Smooth muscle cell (in vitro differentiated cells): ENCODE results near the gene LRRC57. TPM values are rescaled to one million over a fixed set of nuclear protein-coding genes. Genes with fewer than 3 reads are reported as not detected.
A peak's percentile ranks its signal among the peaks of the same experiment; 100 is the strongest.

ENCODE experiments used
- DNase-seq: peaks from one replicate; lab custom pipeline; 2025; ENCODE audit not compliant: unreplicated experiment; lab: John Stamatoyannopoulos, UW
- H2AFZ ChIP-seq: fragments of 200-600 bp; sonication (generic); 2 replicates; pipeline ENCODE4 v1.6.0; 2016; ENCODE audit warnings: antibody characterized with exemption, low read depth, mild to moderate bottlenecking
- H3F3A ChIP-seq: fragments of 200-600 bp; sonication (generic); 2 replicates; pipeline ENCODE4 v1.6.0; 2017; ENCODE audit warnings: antibody characterized with exemption, low read depth
- H3K27ac ChIP-seq: fragments of 200-600 bp; sonication (generic); 2 replicates; pipeline ENCODE4 v1.5.1; 2016; ENCODE audit warnings: low read depth, mild to moderate bottlenecking
- H3K27me3 ChIP-seq: fragments of 200-600 bp; sonication (generic); 2 replicates; pipeline ENCODE4 v1.6.1; 2016; ENCODE audit warnings: low read depth, mild to moderate bottlenecking
- H3K36me3 ChIP-seq: fragments of 200-600 bp; sonication (generic); 2 replicates; pipeline ENCODE4 v1.5.1; 2016; ENCODE audit warnings: low read depth
- H3K4me1 ChIP-seq: fragments of 200-600 bp; sonication (generic); 2 replicates; pipeline ENCODE4 v1.5.1; 2016; ENCODE audit warnings: low read depth
- H3K4me2 ChIP-seq: fragments of 200-600 bp; sonication (generic); 2 replicates; pipeline ENCODE4 v1.6.0; 2016; ENCODE audit warnings: mild to moderate bottlenecking
- H3K4me3 ChIP-seq: fragments of 200-600 bp; sonication (generic); 2 replicates; pipeline ENCODE4 v1.5.1; 2016; ENCODE audit warnings: mild to moderate bottlenecking
- H3K79me2 ChIP-seq: fragments of 200-600 bp; sonication (generic); 2 replicates; pipeline ENCODE4 v1.6.0; 2016; ENCODE audit warnings: low read depth, mild to moderate bottlenecking
- H3K9ac ChIP-seq: fragments of 200-600 bp; sonication (generic); 2 replicates; pipeline ENCODE4 v1.6.0; 2016; ENCODE audit warnings: low read depth
- H3K9me3 ChIP-seq: fragments of 200-600 bp; sonication (generic); replicated peaks from 2 replicates; pipeline ENCODE4 v1.5.1; 2016; ENCODE audit warnings: low read depth
- H4K20me1 ChIP-seq: fragments of 200-600 bp; sonication (generic); 2 replicates; pipeline ENCODE4 v1.6.0; 2016; ENCODE audit warnings: low read depth
- CTCF ChIP-seq: fragments of 200-600 bp; sonication (generic); IDR thresholded peaks from 2 replicates; pipeline ENCODE4 v1.5.1; 2017; ENCODE audit warnings: borderline replicate concordance, mild to moderate bottlenecking, antibody characterized with exemption; ENCODE audit not compliant: insufficient read depth, poor library complexity, severe bottlenecking
- WGBS: methylation state at CpG from one replicate; pipeline ENCODE4 v1.1.7; 2016; ENCODE audit warnings: low lambda C conversion rate; 5-methylcytosine and 5-hydroxymethylcytosine counted together
- polyA plus RNA-seq: library from polyadenylated mRNA; unstranded; fragments of >200 nt; fragmentation: Nextera tagmentation; extraction: Ambion mirVana; gene quantifications from 2 replicates; pipeline ENCODE4 v1.2.1, GENCODE V29; 2016
- total RNA-seq: library from RNA; depleted of rRNA; stranded (reverse); fragments of >200 nt; gene quantifications from 2 replicates; pipeline ENCODE4 v1.2.3, GENCODE V29; 2014

The LRRC57 gene
- total and polyA plus RNA-seq, 2 experiments from 2014 or later = 11.0 to 25.1 TPM

- TF ChIP-seq CTCF = no peak
- Histone ChIP-seq H3K9me3 (no peaks in the 10 kb centered on the region), H3F3A (peaks cover 3% of the 10 kb centered on the region), H3K4me1 (peaks cover 1% of the 10 kb centered on the region), H3K79me2 (no peaks in the 10 kb centered on the region), H3K36me3 (no peaks in the 10 kb centered on the region), H2AFZ (no peak overlapping the region), H3K27me3 (no peaks in the 10 kb centered on the region), H3K27ac (no peak overlapping the region), H3K9ac (no peak overlapping the region), H3K4me3 (no peak overlapping the region), H3K4me2 (no peak overlapping the region), H4K20me1 (no peaks in the 10 kb centered on the region)
- 91% methylated on average over 5 of the region's 5 CpGs for WGBS
- no peak for DNase-seq
Measured at GRCh38 chr15:42590619-42591237, 42.1 kb upstream of the LRRC57 start.

- Histone ChIP-seq H3K27ac (no peak overlapping the region), H3K4me3 (no peak overlapping the region), H3K9me3 (no peaks in the 10 kb centered on the region), H3K79me2 (no peaks in the 10 kb centered on the region), H4K20me1 (peaks cover 3% of the 10 kb centered on the region), H2AFZ (no peak overlapping the region), H3K36me3 (no peaks in the 10 kb centered on the region), H3K4me2 (no peak overlapping the region), H3K27me3 (no peaks in the 10 kb centered on the region), H3K4me1 (peaks cover 28% of the 10 kb centered on the region), H3F3A (peaks cover 14% of the 10 kb centered on the region), H3K9ac (no peak overlapping the region)
- 64% methylated on average over 4 of the region's 4 CpGs for WGBS
- TF ChIP-seq CTCF = no peak
- DNase-seq = no peak
Measured at GRCh38 chr15:42584031-42584765, 35.6 kb upstream of the LRRC57 start.

- Histone ChIP-seq H4K20me1 (peaks cover 3% of the 10 kb centered on the region), H2AFZ (no peak overlapping the region), H3K4me3 (no peak overlapping the region), H3K9ac (no peak overlapping the region), H3K27ac (no peak overlapping the region), H3K79me2 (no peaks in the 10 kb centered on the region), H3K4me2 (peak overlapping the region; percentile 16), H3K9me3 (no peaks in the 10 kb centered on the region), H3K36me3 (no peaks in the 10 kb centered on the region), H3K27me3 (no peaks in the 10 kb centered on the region), H3F3A (peaks cover 14% of the 10 kb centered on the region), H3K4me1 (peaks cover 28% of the 10 kb centered on the region)
- WGBS = 74% methylated on average over 8 of the region's 8 CpGs
- DNase-seq = no peak
- TF ChIP-seq CTCF = no peak
Measured at GRCh38 chr15:42582569-42583375, 34.2 kb upstream of the LRRC57 start.
